ENCODE measurements around the gene THAP10. TPM values are rescaled to one million over a fixed set of nuclear protein-coding genes. Genes with fewer than 3 reads are reported as not detected.
"Not testable (repeated sequence)": the region's sequence is repeated elsewhere in the genome, so short reads cannot be mapped to it uniquely, and the experiment has no call there.

Gene THAP10
- total and polyA plus RNA-seq, 7 donors, result 0.48 to 2.4 (median 1.2) TPM

GRCh38 chr15:70932397-70932796 is 40.2 kb upstream of the THAP10 start:
- TF ChIP-seq CTCF (IDR thresholded peaks at IDR 0.05), result no peak
- Histone ChIP-seq H3K9me3 (no peaks in the 10 kb centered on the region), H3K27me3 (ENCODE audit: insufficient read depth in 3 of 3, low read length in 2 of 3) (no peaks in the 10 kb centered on the region), H3K27ac (no peak overlapping the region), H3K4me3 (no peak overlapping the region), H3K36me3 (ENCODE audit: insufficient read depth in 1 of 2, low read depth in 1 of 2) (no peaks in the 10 kb centered on the region), H3K4me1 (no peaks in the 10 kb centered on the region)
- ATAC-seq, result no peak
- intact Hi-C loops (cut with DNase I), result no loop called here
- no peak for DNase-seq
- 65 to 78% (median 73%) methylated on average over 2 of the region's 2 CpGs for WGBS, 3 donors

- intact Hi-C loops (cut with DNase I), result no loop called here
- no peaks in the 10 kb centered on the region for H3K4me1 ChIP-seq
- DNase-seq, result no peak
- H3K4me3 ChIP-seq, result no peak overlapping the region
- ATAC-seq, result no peak
- H3K9me3 ChIP-seq, result no peaks in the 10 kb centered on the region
- no peak for TF ChIP-seq CTCF (IDR thresholded peaks at IDR 0.05)
- H3K27me3 ChIP-seq (ENCODE audit: insufficient read depth in 3 of 3, low read length in 2 of 3), result no peaks in the 10 kb centered on the region
- no peaks in the 10 kb centered on the region for H3K36me3 ChIP-seq (ENCODE audit: insufficient read depth in 1 of 2, low read depth in 1 of 2)
- no peak overlapping the region for H3K27ac ChIP-seq
These were observed 39.6 kb upstream of the THAP10 start for GRCh38 chr15:70931821-70932220.

- 82 to 83% (median 83%) methylated on average over 1 of the region's 1 CpG for WGBS, 3 donors
- H3K27ac ChIP-seq; H3K36me3 ChIP-seq (ENCODE audit: insufficient read depth in 1 of 2, low read depth in 1 of 2); ATAC-seq; intact Hi-C loops (cut with DNase I); H3K9me3 ChIP-seq; H3K4me3 ChIP-seq; H3K27me3 ChIP-seq (ENCODE audit: insufficient read depth in 3 of 3, low read length in 2 of 3); DNase-seq; H3K4me1 ChIP-seq: not testable (repeated sequence)
These were observed 34.7 kb upstream of the THAP10 start for GRCh38 chr15:70926914-70927313.

GRCh38 chr15:70923311-70924080 is 31.3 kb upstream of the THAP10 start:
- Histone ChIP-seq H3K36me3 (ENCODE audit: insufficient read depth in 1 of 2, low read depth in 1 of 2) (no peaks in the 10 kb centered on the region), H3K4me3 (no peak overlapping the region), H3K9me3 (no peaks in the 10 kb centered on the region), H3K4me1 (no peaks in the 10 kb centered on the region), H3K27ac (no peak overlapping the region), H3K27me3 (ENCODE audit: insufficient read depth in 3 of 3, low read length in 2 of 3) (no peaks in the 10 kb centered on the region)
- ATAC-seq (no peak), DNase-seq (no peak)
- intact Hi-C loops (cut with DNase I), result no loop called here
- no peak for TF ChIP-seq CTCF (IDR thresholded peaks at IDR 0.05)
- WGBS, 3 donors, result 89 to 90% (median 90%) methylated on average over 2 of the region's 2 CpGs

GRCh38 chr15:70922119-70922518 is 29.9 kb upstream of the THAP10 start:
- TF ChIP-seq CTCF (IDR thresholded peaks at IDR 0.05), result no peak
- Histone ChIP-seq H3K4me1 (no peaks in the 10 kb centered on the region), H3K27ac (no peak overlapping the region), H3K9me3 (no peaks in the 10 kb centered on the region), H3K4me3 (no peak overlapping the region), H3K36me3 (ENCODE audit: insufficient read depth in 1 of 2, low read depth in 1 of 2) (no peaks in the 10 kb centered on the region), H3K27me3 (ENCODE audit: insufficient read depth in 3 of 3, low read length in 2 of 3) (no peaks in the 10 kb centered on the region)
- 99 to 100% (median 99%) methylated on average over 2 of the region's 2 CpGs for WGBS, 3 donors
- ATAC-seq (no peak), DNase-seq (no peak)
- intact Hi-C loops (cut with DNase I), result no loop called here

All from psoas muscle (tissue), 8 donors.